Measurements from ENCODE around the gene ACOXL. TPM values are rescaled to one million over a fixed set of nuclear protein-coding genes. Genes with fewer than 3 reads are reported as not detected.

Gene ACOXL
- total and polyA plus RNA-seq, 9 of the 15 experiments (the other 6 are each of a cell fraction or from before 2014, with no cell fraction given), result 0.31 to 0.56 TPM; not detected in 7

DNA sequence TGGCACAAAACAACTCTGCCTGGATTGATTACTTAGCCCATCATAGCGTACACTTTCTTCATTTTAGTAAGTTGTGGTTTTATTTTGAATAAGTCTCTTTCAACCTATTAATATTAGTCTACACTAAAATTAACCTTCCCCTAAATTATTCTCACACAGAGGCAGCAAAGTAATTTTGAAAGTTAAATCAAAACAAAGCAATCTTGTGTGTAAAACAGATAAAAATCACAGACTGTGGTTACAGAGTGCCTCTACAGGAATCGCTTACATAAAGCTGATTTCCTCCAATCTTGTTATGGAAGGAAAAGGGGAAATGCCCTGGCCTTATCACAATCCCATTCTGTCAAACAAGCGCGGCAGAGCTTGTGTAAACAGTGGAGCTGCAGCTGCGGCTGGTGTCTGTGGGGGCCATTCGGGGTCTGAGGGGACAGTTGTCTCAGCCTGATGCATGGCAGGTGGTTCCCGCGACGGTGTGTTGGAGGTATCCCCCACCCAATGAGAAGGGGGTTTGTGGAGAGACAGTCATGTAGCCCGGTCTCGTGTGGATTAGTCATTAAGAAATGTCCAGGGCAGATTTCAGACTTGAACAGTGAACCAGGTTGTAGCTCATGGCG, 430.5 kb downstream of the ACOXL start (continued):
- TF ChIP-seq, protein P1, sequence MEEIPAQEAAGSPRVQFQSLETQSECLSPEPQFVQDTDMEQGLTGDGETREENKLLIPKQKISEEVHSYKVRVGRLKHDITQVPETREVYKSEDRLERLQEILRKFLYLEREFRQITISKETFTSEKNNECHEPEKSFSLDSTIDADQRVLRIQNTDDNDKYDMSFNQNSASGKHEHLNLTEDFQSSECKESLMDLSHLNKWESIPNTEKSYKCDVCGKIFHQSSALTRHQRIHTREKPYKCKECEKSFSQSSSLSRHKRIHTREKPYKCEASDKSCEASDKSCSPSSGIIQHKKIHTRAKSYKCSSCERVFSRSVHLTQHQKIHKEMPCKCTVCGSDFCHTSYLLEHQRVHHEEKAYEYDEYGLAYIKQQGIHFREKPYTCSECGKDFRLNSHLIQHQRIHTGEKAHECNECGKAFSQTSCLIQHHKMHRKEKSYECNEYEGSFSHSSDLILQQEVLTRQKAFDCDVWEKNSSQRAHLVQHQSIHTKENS (CRISPR knock-in tag; IDR thresholded peaks at IDR 0.05), result no peak
- TF ChIP-seq TFAM (CRISPR knock-in tag; conservative IDR thresholded peaks at IDR 0.05), result no peak
- TF ChIP-seq ZNF449 (CRISPR knock-in tag; IDR thresholded peaks at IDR 0.05), result no peak
- no peak for TF ChIP-seq DPF2 (IDR thresholded peaks at IDR 0.05)
- TF ChIP-seq TGIF2 (CRISPR knock-in tag; IDR thresholded peaks at IDR 0.05), result no peak
- TF ChIP-seq, protein P2, sequence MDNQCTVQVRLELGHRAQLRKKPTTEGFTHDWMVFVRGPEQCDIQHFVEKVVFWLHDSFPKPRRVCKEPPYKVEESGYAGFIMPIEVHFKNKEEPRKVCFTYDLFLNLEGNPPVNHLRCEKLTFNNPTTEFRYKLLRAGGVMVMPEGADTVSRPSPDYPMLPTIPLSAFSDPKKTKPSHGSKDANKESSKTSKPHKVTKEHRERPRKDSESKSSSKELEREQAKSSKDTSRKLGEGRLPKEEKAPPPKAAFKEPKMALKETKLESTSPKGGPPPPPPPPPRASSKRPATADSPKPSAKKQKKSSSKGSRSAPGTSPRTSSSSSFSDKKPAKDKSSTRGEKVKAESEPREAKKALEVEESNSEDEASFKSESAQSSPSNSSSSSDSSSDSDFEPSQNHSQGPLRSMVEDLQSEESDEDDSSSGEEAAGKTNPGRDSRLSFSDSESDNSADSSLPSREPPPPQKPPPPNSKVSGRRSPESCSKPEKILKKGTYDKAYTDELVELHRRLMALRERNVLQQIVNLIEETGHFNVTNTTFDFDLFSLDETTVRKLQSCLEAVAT (IDR thresholded peaks at IDR 0.05), result peak in 1 of 2 experiments; percentile 70; a peak in 1 of 4 replicates
- no peak for TF ChIP-seq PHB (CRISPR knock-in tag; IDR thresholded peaks at IDR 0.05)
- no peak for TF ChIP-seq CAMTA2 (CRISPR knock-in tag; conservative IDR thresholded peaks at IDR 0.05)
- TF ChIP-seq, protein P3, sequence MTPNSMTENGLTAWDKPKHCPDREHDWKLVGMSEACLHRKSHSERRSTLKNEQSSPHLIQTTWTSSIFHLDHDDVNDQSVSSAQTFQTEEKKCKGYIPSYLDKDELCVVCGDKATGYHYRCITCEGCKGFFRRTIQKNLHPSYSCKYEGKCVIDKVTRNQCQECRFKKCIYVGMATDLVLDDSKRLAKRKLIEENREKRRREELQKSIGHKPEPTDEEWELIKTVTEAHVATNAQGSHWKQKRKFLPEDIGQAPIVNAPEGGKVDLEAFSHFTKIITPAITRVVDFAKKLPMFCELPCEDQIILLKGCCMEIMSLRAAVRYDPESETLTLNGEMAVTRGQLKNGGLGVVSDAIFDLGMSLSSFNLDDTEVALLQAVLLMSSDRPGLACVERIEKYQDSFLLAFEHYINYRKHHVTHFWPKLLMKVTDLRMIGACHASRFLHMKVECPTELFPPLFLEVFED (CRISPR knock-in tag; conservative IDR thresholded peaks at IDR 0.05), result no peak
- TF ChIP-seq, protein P4, sequence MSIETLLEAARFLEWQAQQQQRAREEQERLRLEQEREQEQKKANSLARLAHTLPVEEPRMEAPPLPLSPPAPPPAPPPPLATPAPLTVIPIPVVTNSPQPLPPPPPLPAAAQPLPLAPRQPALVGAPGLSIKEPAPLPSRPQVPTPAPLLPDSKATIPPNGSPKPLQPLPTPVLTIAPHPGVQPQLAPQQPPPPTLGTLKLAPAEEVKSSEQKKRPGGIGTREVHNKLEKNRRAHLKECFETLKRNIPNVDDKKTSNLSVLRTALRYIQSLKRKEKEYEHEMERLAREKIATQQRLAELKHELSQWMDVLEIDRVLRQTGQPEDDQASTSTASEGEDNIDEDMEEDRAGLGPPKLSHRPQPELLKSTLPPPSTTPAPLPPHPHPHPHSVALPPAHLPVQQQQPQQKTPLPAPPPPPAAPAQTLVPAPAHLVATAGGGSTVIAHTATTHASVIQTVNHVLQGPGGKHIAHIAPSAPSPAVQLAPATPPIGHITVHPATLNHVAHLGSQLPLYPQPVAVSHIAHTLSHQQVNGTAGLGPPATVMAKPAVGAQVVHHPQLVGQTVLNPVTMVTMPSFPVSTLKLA (conservative IDR thresholded peaks at IDR 0.05), result peak in 1 of 2 experiments; percentile 74; a peak in 2 of 4 replicates
- TF ChIP-seq HDAC1 (IDR thresholded peaks at IDR 0.05), result peak; percentile 76 to 100; a peak in 2 of 4 replicates
- no peak for TF ChIP-seq NFXL1 (CRISPR knock-in tag; IDR thresholded peaks at IDR 0.05)
- TF ChIP-seq CGGBP1 (CRISPR knock-in tag; IDR thresholded peaks at IDR 0.05), result no peak
- peak; percentile 71 for TF ChIP-seq GATA2 (CRISPR knock-in tag; IDR thresholded peaks at IDR 0.05)
- TF ChIP-seq KAT2B (IDR thresholded peaks at IDR 0.05; ENCODE audit: low read depth, low read length), result no peak
- TF ChIP-seq, protein P5, sequence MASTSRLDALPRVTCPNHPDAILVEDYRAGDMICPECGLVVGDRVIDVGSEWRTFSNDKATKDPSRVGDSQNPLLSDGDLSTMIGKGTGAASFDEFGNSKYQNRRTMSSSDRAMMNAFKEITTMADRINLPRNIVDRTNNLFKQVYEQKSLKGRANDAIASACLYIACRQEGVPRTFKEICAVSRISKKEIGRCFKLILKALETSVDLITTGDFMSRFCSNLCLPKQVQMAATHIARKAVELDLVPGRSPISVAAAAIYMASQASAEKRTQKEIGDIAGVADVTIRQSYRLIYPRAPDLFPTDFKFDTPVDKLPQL (IDR thresholded peaks at IDR 0.05; ENCODE audit: extremely low read depth, insufficient read length), result no peak
- no peak for TF ChIP-seq CLOCK (CRISPR knock-in tag; IDR thresholded peaks at IDR 0.05; ENCODE audit: borderline replicate concordance)

Data from K562 (cell line).